Progenitor cell of endocrine pancreas (in vitro differentiated cells): ENCODE data around the gene BTG4. TPM values are rescaled to one million over a fixed set of nuclear protein-coding genes. Genes with fewer than 3 reads are reported as not detected.
A peak's percentile ranks its signal among the peaks of the same experiment; 100 is the strongest.

Experiments
- DNase-seq: peaks from one replicate; pipeline ENCODE4 v3.0.0; 2021; ENCODE audit warnings: low spot score; ENCODE audit not compliant: unreplicated experiment
- H3K27ac Mint-ChIP-seq: 2 replicates; pipeline ENCODE4 v1.8.0; 2021; ENCODE audit warnings: mild to moderate bottlenecking, moderate library complexity, mixed read lengths
- H3K27me3 Mint-ChIP-seq: 2 replicates; pipeline ENCODE4 v1.8.0; 2021; ENCODE audit warnings: mixed read lengths
- H3K36me3 Mint-ChIP-seq: 2 replicates; pipeline ENCODE4 v1.8.0; 2022; ENCODE audit warnings: mixed read lengths; ENCODE audit not compliant: insufficient read depth
- H3K4me1 Mint-ChIP-seq: 2 replicates; pipeline ENCODE4 v1.8.0; 2021; ENCODE audit warnings: low read depth, mixed read lengths
- H3K4me3 Mint-ChIP-seq: 2 replicates; pipeline ENCODE4 v1.8.0; 2021; ENCODE audit warnings: low read depth, mild to moderate bottlenecking, moderate library complexity, mixed read lengths
- H3K9me3 Mint-ChIP-seq: 2 replicates; pipeline ENCODE4 v1.8.0; 2021; ENCODE audit warnings: low read depth, mixed read lengths
- total RNA-seq: library from RNA; stranded (reverse); gene quantifications from 2 replicates; pipeline ENCODE4 v1.2.1, GENCODE V29; 2021
- TF ChIP-seq, protein P1 (sequence below): fragments of 200-600 bp; sonication (generic); IDR thresholded peaks from one replicate; pipeline ENCODE4 v1.5.0; 2021; ENCODE audit warnings: antibody characterized with exemption, mild to moderate bottlenecking; ENCODE audit not compliant: unreplicated experiment

BTG4 gene
- total RNA-seq, 1 donor from 2014 or later: not detected

DNA sequence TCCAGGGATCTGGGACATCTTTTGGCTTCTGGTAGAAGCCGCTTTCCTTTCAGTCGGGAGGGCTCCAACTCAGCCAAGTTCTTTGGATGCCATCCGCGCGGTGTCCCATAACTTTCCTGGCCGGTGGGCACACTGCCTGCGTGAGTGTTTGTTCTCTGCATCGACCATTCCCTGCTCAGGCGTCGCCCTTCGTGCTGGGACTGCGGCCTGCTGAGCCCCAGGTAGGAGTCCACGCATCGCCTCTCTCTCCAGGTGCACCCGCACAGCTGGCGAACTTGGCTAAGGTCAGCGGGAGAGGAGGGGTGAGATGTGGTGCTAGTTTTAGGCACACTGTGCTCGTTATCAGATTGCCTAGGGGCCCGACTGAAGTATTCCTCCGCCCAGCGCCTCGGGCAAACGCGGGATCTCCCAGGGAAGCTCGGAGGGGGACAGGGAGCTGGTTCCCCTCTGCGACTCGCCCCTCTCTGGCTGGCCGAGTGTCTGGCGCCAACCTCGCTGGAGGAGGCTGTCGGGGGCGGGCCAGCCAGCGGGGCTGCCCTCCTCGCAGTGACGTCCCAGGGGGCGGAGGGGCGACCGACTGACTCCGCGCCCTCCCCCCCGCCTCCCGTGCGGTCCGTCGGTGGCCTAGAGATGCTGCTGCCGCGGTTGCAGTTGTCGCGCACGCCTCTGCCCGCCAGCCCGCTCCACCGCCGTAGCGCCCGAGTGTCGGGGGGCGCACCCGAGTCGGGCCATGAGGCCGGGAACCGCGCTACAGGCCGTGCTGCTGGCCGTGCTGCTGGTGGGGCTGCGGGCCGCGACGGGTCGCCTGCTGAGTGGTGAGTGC, 28.1 kb upstream of the BTG4 start, which contains the start of gene LAYN:
Gene LAYN, plus strand, starts transcription at position 607 of the 823 bp plus-strand sequence. Its CDS starts 124 bp downstream, at position 731.
- H3K4me3 Mint-ChIP-seq: peak within 1 kb of the TSS; percentile 67
- H3K27ac Mint-ChIP-seq: peak within 1 kb of the TSS; percentile 9
- peaks cover 67% of the 10 kb centered on the region for H3K27me3 Mint-ChIP-seq
- TF ChIP-seq, protein P1, sequence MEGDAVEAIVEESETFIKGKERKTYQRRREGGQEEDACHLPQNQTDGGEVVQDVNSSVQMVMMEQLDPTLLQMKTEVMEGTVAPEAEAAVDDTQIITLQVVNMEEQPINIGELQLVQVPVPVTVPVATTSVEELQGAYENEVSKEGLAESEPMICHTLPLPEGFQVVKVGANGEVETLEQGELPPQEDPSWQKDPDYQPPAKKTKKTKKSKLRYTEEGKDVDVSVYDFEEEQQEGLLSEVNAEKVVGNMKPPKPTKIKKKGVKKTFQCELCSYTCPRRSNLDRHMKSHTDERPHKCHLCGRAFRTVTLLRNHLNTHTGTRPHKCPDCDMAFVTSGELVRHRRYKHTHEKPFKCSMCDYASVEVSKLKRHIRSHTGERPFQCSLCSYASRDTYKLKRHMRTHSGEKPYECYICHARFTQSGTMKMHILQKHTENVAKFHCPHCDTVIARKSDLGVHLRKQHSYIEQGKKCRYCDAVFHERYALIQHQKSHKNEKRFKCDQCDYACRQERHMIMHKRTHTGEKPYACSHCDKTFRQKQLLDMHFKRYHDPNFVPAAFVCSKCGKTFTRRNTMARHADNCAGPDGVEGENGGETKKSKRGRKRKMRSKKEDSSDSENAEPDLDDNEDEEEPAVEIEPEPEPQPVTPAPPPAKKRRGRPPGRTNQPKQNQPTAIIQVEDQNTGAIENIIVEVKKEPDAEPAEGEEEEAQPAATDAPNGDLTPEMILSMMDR: no peak
- H3K4me1 Mint-ChIP-seq: peaks cover 6% of the 10 kb centered on the region
- H3K9me3 Mint-ChIP-seq: no peaks in the 10 kb centered on the region
- no peaks in the 10 kb centered on the region for H3K36me3 Mint-ChIP-seq
- peak; percentile 42 for DNase-seq

DNA sequence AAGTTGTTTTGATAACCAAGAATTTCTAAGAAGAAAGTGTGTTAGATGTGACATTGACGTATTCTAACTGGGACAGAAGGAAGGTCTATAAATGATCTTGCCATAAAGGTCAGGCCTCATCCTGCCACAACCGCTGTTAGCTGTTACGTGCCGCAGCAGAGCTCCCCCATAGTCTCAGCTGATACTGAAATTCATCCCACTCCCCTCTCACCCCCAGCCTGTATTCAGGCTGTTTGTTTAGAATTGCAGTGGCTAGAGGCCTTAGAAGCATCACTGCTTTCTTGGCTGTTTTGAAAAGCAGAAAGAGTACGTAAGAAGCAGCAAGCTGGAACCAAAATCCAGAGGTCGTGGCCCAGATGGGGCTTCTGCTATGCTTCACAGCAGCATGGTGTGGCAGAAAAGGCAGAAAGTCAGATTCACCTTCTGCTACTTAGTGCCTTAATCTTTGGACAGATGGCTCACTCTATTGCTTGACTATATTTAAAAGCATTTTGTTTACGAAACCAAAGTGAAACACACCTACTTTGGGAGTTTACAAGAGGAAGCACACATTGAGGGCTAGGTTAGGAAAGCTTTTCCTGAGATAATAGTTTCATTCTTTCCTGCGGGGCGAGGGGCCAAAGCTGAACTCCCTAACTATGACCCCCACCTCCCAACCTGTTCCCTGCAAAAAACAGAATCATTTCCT, 27.4 kb upstream of the BTG4 start:
- no peak overlapping the region for H3K27ac Mint-ChIP-seq
- H3K27me3 Mint-ChIP-seq: peaks cover 70% of the 10 kb centered on the region
- H3K36me3 Mint-ChIP-seq: no peaks in the 10 kb centered on the region
- peaks cover 7% of the 10 kb centered on the region for H3K4me1 Mint-ChIP-seq
- no peak for DNase-seq
- H3K9me3 Mint-ChIP-seq: no peaks in the 10 kb centered on the region
- TF ChIP-seq, protein P1: no peak
- H3K4me3 Mint-ChIP-seq: peak overlapping the region; percentile 65

DNA sequence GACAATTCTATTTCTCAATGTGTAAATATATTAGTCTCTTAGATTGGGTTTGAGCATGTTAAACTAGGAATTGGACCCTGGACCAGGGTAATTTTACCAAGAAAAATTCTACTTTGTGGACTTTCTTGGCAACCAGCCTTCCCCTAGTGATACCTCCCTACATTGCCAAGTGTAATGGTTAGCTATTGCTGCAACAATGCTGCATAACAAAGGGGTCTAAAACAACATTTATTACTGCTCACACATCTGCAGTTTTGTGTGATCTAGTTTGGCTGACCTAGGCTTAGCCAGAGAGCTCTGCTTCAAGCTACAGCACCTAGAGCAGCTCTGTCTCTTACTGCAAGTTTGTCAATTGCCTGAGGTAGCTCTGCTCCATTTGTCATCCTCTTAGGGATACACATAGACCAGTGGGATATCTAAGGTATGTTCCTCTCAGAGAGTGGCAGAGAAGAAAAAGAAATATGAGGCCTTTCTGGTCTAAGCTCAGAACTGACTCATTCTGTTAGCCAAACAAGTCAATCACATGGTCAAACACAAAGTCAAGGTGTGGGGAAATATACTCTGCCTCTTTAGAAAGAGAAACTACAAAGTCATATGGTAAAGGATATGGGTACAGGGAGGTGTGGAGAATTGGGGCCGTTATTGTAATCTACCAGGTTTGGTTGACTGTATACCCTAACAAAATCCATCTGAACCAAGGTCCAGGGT, 26.4 kb upstream of the BTG4 start:
- H3K27ac Mint-ChIP-seq: no peak overlapping the region
- H3K27me3 Mint-ChIP-seq: peaks cover 66% of the 10 kb centered on the region
- no peaks in the 10 kb centered on the region for H3K9me3 Mint-ChIP-seq
- TF ChIP-seq, protein P1: no peak
- H3K4me3 Mint-ChIP-seq: no peak overlapping the region
- no peaks in the 10 kb centered on the region for H3K36me3 Mint-ChIP-seq
- peaks cover 8% of the 10 kb centered on the region for H3K4me1 Mint-ChIP-seq
- DNase-seq: no peak

DNA sequence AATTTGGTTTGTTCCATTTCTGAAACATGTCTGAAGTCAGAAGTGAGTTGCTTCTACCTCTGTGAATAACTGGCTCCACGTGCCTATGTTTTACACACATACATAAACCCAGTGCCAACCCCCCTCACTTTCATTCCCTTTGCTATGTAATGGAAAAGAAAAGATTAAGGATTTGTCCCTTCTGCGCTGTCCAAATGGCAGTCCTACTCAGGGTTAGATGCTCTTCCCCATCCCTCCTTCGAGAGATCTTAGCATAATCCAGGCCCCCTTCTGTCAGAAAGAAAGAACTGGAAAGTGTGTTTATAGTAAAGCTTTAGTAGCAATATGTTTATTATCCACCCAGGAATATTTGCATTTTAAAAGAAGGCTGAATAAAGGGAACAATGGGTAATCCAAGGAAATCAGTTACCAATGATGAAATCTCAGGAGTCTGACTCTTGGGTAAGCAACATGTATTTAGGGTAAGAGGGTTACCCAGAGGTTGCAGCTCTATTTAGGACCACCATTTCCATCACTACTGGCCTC, 25.2 kb upstream of the BTG4 start:
- Mint-ChIP-seq H3K27me3 (peaks cover 55% of the 10 kb centered on the region), H3K4me3 (no peak overlapping the region), H3K4me1 (peaks cover 8% of the 10 kb centered on the region), H3K9me3 (no peaks in the 10 kb centered on the region), H3K27ac (no peak overlapping the region), H3K36me3 (no peaks in the 10 kb centered on the region)
- TF ChIP-seq, protein P1: no peak
- DNase-seq: no peak

DNA sequence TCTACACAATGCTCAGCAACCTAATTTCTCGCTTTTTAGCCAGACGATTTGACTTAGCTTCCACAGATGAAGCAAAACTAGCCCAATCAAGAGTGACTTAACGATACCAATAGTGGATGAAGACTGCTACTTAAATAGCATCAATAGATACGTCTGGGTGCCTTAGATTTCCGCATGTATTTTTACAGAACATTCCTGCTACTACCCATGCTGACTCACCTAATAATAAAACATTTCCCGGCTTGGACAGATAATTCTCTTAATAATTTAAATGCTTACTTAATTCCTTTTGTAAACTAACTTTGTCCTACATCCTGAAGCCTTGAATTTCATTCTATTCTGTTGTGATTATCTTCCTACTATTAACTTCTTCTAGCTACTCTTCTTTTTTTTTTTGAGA, 23.1 kb upstream of the BTG4 start:
- H3K36me3 Mint-ChIP-seq: no peaks in the 10 kb centered on the region
- DNase-seq: no peak

More for the DNA sequence above, 23.1 kb upstream of the BTG4 start:
- TF ChIP-seq, protein P1: no peak
- peaks cover 42% of the 10 kb centered on the region for H3K27me3 Mint-ChIP-seq
- H3K27ac Mint-ChIP-seq: no peak overlapping the region
- peaks cover 4% of the 10 kb centered on the region for H3K4me1 Mint-ChIP-seq
- H3K4me3 Mint-ChIP-seq: no peak overlapping the region
- H3K9me3 Mint-ChIP-seq: no peaks in the 10 kb centered on the region
